ENCODE results near the gene EIF4G3. TPM values are rescaled to one million over a fixed set of nuclear protein-coding genes. Genes with fewer than 3 reads are reported as not detected.
"Not testable (repeated sequence)": the region's sequence is repeated elsewhere in the genome, so short reads cannot be mapped to it uniquely, and the experiment has no call there.

Gene EIF4G3
- total RNA-seq, 1 donor from 2014 or later = 36.5 TPM

DNA sequence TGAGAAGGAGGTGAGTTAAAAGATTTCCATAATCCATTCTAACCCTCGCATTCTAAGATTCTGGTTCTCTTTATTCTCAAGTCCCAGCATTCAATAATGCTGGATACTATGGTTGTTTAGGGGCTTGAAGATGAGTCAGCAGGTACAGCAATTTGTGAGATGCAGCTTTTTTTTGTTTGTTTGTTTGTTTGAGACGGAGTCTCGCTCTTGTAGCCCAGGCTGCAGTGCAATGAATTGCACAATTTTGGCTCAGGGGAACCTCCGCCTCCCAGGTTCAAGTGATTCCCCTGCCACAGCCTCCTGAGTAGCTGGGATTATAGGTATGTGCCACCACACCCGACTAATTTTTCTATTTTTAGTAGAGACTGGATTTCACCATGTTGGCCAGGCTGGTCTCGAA, 23.3 kb downstream of the EIF4G3 start:
- no peak for DNase-seq

DNA sequence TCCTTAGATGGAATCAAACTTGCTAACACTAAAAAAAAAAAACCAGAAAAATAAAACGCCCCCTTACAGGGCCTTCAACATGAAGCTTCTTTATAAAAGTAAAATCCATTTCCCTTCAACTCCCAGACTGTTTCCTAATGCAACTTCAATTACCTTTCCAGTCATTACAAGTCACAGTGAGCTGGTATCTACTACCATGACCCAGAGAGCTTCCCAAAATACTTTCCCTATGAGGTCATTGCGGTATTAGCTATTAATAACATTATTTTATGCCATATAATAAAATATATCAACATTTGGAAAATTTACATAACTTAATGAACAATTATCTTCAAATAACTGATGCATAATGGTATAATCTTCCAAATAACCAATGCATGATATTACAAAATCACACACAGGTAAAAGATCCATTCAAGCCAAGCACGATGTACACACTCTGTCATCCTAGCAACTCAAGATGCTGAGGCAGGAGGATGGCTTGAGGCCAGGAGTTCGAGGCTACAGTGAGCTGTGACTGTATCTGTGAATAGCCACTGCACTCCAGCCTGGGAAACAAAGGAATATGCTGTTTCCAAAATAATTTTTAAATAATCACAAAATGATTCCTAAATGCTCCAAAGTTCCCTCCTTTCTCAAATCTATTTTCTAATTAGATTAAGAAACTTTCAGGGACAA, 24.1 kb downstream of the EIF4G3 start:
- no peak for DNase-seq

DNA sequence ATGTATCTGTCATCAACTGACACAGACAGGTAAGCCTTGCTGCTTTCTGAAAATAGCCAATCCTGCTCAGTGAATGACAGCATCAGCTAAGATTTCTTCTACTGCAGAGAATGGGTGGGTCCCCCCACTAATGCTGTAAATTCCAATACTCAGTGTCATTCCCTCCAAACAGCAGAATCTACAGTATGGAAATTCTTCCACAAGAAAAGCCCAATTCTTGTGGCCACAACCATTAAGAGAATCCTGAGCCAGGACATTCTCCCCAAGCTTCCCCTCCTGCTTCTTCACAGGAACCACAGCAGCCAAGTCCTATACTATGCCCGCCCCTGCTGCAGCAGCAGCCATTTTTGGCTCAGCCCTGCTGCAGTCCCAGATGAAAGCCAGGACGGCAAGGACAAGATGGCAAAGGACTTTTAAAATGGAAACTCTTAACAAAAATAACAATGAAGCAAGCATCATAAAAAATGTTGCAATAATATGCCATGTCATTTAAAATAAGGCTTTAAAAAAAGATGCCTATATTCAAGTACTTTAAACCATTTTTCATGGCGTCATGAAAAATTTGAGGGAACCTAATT, 26.8 kb downstream of the EIF4G3 start:
- DNase-seq = peak; percentile 52

DNA sequence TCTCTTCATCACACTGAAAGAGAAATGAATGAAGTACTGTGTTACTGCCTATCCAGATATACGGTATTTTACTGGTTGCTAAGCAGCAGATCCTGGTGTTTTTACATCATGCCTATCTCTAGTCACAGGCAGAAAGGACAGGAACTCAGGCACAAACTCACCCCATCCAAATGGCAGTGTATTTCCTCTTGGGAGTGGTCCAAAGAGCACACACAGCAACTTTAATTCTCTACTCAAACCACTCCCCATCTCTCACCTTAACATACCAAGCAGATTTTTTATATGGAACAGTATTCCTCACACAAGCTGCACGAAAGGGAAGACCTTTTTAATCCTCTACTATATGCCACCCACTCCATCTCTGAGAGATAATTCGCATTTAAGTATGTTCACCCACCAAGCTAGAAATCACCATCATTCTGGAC, 27.3 kb downstream of the EIF4G3 start:
- DNase-seq = peak; percentile 70

DNA sequence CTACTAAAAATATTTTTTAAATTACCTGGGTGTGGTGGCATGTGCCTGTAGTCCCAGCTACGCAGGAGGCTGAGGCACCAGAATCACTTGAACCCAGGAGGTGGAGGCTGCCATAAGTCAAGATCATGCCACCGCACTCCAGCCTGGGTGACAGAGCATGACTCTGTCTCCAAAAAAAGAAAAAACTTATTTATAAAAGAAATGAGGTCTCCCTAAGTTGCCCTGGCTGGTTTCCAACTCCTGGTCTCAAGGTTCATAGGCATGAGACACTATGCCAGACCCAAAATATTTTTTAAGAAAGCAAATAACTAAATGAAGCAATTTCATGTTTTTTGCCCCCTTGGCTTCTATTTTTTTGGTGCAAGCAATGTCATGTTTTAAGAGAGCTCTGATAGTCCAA, 32.9 kb downstream of the EIF4G3 start:
- no peak for DNase-seq

DNA sequence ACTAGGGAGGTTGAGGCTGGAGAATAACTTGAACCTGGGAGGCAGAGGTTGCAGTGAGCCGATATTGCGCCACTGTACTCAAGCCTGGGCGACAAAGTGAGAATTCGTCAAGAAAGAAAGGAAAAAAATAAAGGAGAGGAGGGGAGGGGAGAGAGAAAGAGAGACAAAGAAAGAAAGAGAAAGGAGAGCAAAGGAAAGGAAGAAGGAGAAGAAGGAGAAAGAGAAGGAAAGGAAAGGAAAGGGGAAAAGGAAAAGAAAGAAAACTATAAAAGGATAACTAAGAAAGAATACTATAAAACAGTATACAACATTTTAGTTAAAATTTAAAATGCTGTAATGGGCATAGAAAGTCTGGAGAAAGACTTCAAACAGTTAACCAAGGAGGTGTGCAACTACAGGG, 33.6 kb downstream of the EIF4G3 start:
- no peak for DNase-seq

DNA sequence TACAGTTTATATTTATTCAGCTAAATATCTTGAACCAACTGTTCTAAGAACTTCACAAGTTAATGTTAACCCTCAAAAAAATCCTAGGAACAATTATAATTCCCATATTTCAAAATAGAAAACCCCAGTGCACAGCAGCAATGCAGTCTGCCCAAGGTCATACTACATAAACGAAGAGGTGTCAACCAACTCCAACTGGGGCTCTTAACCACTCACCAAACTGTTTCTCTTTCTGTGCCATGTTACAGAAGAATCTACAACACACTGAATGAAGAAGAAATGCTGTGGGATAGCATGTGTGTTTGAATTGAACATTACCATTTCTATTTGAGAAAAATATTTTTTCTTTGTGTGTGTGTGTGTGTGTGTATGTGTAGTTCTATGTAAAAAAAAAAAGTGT, 35.7 kb downstream of the EIF4G3 start:
- DNase-seq = no peak

DNA sequence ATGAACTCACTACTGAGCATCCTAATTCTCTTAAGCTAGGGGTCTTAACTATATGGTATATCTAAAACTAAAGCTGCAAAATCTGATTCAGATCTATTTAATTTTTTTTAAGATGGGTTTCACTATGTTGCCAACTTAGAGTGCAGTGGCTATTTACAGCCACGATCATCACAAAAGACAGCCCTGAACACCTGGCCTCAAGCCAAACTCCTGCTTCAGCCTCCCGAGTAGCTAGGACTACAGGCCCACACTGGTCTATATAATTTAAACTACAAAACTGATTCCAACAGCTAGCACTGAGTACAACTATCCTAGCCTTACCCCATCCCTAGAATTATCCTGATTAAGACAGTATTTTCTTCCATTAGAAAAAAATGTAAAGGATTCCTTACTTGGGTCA, 37.1 kb downstream of the EIF4G3 start:
- peak; percentile 58 for DNase-seq

DNA sequence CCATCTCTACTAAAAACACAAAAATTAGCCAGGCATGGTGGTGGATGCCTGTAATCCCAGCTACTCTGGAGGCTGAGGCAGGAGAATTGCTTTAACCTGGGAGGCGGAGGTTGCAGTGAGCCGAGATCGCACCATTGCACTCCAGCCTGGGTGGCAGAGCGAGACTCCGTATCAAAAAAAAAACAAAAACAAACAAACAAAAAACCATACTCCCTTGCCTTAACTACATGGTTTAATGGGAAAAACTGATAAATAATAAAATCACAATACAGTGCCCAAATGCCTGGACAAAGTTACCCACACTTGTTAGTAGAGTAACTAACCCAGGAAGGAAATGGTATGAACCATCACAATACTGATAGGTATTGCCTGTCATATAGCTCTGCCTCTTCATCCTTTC, 40.4 kb downstream of the EIF4G3 start:
- not testable (repeated sequence) for DNase-seq

DNA sequence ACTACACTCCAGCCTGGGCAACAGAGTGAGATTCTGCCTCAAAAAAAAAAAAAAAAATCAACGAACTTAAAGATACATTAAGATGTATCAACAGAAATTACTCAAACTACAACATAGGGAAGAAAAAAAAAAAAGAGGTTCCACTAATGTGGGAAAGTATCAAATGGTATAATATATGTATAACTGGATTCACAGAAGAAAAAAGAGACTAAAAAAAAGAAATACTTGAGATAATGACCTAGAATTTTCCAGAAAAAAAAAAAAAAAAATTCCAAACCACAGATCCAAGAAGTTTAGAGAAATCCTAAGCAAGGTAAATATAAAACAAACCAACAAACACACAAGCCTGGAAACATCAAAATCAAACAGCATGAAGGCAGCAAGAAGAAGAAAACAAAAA, 45.5 kb downstream of the EIF4G3 start:
- DNase-seq = no peak

DNA sequence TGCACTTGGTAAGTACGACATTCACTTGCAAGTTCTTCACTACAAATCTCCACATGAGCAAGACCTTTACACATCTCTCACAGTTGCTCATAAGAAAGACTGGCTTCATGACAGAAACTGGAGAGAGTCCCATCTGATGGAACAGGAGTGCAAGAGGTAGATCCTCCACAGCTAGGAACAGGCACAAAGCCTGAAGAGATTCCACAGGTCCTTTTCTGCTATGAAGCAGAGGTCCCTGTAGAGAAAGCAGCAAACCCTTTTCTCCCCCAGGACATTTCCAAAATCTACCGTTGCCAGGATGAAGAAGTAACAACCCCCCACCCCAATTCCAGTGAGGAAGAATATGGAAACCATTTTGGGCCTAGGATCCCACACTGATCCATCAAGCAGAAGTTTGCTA, 47.3 kb downstream of the EIF4G3 start:
- no peak for DNase-seq

DNA sequence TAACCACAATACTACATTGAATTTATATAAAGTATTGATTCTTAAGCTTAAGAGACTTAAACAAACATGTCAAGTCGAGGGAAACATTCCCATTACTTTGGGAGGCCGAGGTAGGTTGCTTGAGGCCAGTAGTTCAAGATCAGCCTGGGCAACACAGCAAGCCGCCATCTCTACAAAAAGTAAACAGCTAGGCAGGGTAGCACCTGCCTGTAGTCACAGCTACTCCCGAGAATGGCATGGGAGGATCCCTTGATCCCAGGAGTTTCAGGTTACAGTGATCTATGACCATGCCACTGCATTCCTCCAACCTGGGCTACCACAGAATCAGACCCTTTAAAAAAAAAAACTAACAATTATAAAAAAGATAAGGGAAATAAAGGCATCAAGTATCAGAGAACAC, 50.4 kb downstream of the EIF4G3 start:
- DNase-seq = no peak

DNA sequence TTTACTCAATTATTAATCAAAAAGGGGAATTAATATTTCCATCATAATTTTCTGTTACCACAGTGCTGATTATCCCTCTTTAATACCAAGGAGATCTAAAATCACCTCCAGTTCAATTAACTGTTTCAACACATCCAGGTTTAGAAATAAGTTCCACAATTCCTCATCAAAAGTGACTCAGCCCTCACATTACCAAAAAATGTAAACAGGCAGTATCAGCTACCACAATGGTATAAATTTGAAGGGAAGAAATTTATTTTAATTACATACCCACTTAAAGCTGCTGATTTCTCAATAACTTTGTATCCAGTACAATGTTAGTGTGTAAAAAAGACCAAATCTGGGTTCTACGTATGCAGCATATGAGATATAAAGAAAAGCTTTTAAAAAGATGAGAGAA, 51.9 kb downstream of the EIF4G3 start:
- no peak for DNase-seq

DNA sequence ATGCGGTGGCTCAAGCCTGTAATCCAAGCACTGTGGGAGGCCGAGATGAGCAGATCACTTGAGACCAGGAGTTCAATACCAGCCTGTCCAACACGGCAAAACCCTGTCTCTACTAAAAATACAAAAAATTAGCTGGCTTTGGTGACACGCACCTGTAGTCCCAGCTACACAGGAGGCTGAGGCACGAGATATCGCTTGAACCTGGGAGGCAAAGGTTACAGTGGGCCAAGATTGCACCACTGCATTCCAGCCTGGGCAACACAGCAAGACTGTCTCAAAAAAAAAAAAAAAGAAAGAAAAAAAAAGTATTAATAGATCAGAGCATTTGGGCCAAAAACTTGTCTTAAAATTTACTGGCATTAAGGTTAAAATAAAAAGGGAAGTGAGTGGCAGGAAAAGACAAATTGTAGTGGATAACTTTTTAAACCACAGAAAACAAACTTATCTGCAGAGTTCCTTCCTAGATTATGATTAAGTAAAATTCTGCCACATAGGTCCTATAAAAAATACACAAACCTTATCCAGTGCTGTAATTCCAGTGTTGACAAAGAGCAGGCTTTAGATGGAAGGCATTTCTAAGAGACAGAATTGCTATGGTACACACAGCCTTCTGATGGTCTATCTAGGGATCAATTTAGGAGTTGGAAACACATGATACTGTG, 53.3 kb downstream of the EIF4G3 start:
- DNase-seq = no peak

DNA sequence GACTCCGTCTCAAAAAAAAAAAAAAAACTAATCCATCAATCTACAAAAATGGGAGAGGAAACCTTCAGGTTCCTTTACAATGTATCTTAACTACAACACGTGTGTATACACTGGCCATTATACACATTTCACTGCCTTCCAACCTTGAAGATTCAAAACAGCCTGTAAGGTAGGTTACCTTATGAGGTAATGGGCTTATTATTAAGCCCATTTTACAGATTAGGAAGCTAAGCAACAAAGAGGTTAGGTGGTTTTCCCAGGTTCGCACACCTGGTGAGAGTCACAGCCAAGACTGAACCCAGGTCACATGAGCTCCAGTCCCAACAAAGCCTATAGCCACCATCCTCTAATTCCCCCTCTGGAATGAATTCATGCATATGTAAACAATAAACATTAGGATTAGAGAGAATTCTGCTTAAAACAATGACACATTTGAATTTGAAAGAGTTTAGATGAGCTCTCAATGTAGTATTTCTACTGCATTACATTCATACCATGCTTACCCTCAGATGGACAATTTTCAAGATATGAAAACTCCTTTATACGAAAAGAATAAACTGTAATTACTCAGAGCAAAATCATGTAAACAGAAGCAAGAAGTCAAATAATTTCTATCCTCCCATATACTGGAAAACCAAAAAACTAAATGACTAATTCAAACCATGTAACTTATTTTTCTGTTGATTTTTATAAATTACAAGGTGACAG, 54.8 kb downstream of the EIF4G3 start:
- no peak for DNase-seq

DNA sequence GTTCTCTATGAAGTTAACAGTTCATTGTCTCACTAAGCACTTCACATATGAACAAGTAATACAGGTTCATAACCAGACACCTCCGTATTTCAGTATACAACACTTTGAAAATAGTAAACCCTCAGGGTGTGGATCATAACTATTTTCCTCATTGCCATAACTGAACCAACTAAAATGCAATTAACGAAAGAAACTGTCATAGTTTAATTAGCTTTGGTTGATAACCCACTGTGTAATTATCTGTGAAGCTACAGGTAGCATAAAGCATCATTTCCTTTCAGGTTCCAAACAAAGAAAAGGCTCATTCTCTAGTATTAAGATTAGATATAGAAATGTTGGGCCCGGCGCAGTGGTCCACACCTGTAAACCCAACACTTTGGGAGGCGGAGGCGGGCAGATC, 58.5 kb downstream of the EIF4G3 start:
- DNase-seq = no peak

DNA sequence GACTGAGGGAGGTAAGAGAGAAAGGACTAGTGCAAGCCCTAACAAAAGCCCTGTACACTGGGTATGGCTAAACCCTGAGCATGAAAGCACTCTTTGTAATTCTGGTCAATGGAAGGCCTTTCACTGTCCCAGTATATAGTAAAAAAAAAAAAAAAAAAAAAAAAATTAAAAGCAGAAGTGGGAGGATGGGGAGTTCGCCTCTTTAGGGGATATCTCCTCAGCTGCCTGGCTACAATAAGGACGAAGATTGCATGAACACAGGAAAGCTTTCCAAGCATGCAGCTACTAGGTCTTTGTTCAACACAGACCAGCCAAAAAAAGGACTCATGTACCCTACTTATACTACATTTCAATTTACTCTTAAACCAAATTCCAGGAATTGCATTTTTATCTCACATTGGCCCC, 59.1 kb downstream of the EIF4G3 start:
- peak; percentile 34 for DNase-seq

DNA sequence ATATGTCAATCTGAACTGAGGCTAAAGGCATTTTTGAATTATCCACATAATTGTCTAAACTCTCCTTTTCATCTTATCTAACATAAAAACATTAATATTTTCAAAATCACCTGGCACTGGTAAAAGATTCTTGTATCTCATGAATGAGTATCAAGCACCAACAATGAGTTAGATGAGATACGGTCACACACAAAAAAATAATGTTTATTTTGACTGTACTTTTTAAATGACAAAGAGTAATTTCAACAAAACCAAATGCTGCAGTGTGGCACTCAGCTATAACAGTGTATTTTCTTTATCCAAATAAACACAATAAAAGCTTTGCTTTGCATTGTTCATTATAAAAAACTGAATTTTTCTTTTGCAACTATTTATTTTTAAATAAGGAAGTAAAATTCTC, 59.5 kb downstream of the EIF4G3 start:
- DNase-seq = no peak

DNA sequence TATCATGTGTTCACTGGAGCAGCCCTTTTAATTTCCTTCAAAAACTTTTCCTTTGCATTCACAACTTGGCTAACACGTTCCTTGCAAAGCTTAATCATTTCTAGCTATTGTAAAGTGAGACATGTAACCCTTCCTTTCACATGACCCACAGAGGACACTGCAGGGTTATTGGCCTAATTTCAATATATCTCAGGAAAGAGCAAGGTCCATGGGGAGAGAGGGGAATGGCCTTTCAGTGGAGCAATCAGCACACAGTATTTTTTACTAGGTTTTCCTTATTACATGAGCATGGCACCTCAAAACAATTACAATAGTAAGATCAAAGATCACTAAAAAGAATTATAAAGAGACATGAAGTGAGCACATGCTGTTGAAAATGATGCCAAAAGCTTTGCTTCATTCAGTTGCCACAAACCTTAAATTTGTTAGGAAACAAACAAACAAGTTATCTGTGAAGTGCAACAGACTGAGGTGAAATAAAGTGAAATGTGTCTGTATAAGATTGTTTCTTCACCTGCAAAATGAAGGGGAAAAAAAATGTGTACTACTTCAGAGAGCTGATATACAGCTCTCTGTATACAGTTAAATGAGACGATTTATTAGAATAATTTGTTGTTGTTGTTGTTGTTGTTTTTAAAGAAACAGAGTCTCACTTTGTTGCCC, 61.5 kb downstream of the EIF4G3 start:
- no peak for DNase-seq

DNA sequence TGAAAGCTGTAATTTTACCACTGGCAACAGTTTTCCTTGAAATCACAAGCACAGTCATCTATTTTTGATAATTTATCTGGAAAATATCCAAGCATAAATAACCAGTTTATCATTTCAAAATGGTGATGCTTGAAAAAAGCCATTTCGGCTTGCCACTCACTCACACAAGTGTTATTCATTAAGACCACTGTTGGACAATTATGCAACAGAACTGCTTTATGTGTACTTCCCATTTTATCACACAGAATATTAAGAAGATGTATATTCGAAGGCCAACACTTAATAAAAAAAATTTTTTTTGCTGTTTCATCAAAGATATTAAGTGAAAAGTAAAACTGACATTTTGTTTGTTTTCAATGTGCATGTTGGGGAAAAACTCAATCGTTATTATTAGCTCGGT, 62.3 kb downstream of the EIF4G3 start:
- no peak for DNase-seq

DNA sequence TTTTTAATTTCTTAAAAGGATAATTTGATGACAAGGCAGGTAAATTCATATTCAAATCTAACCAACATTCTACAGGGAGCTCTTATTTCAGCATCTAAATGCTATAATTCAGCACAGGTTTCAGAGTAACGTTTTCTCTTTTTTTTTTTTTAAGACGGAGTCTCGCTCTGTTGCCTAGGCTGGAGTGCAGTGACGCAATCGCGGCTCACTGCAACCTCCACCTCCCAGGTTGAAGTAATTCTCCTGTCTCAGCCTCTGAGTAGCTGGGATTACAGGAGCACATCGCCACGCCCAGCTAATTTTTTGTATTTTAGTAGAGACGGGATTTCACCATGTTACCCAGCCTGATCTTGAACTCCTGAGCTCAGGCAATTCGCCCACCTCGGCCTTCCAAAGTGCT, 66.5 kb downstream of the EIF4G3 start:
- DNase-seq = no peak

DNA sequence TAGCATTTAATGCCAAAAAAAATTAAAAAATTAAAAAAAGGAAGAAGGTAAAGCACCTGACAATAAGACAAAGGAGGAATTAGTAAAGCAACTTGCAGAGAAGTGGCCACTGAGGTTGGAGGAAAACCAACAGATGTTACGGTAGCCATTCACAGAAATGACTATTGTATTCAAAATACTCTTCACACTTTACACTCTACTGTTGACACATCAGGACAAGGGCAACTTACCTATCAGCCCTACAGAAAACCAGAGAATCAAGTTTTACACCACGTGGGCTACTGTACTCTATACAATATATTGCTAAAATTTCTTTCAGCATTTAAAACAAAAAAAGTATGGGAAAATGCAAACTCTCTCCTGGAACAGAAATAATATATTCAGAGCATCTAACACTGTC, 70.0 kb downstream of the EIF4G3 start:
- DNase-seq = no peak

DNA sequence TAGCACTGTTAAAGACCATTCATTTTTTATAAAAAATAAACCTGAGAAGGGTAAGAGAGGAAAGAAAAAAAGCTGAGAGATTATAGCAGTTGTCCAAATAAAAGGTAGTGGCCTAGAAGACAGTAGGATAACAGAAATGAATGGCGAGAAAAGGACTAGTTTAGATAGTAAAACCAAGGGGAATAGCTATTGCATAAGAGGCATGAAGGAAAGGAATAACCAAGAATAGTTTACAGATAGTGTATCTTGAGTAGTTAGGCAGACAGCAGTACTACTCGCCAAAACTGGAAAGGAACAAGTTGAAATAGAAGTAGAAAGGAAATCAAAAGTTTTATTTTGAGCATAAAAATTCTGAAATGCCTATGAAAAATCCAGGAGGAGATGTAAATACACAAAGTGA, 70.5 kb downstream of the EIF4G3 start:
- no peak for DNase-seq
